ENCODE measurements around the gene CLRN1. TPM values are rescaled to one million over a fixed set of nuclear protein-coding genes. Genes with fewer than 3 reads are reported as not detected.

CLRN1 gene
- total RNA-seq, 4 donors from 2014 or later, result 0.14 TPM; not detected in 3

GRCh38 chr3:150902988-150903387 is 69.5 kb downstream of the CLRN1 start:
- H3K9me3 ChIP-seq, result no peaks in the 10 kb centered on the region
- WGBS, 2 donors (ENCODE audit: low coverage in 1 of 2), result 79 to 84% methylated on average over 2 of the region's 2 CpGs
- H3K27ac ChIP-seq, result no peak overlapping the region
- TF ChIP-seq POLR2AphosphoS5 (IDR thresholded peaks at IDR 0.05), result no peak
- no peak for TF ChIP-seq POLR2A (IDR thresholded peaks at IDR 0.05)
- DNase-seq, result no peak
- intact Hi-C loops (cut with DNase I; ENCODE audit: low total_unique reads) (no loop called here), in situ Hi-C loops (cut with MboI; ENCODE audit: low pct_ligation_motif_present in 1 of 4, low pct_unique_long_range_greater_than_20kb in 1 of 4, low sequenced_read_pairs in 3 of 4) (loop anchor here in 1 of 4 donors (25.0 kb wide), 1 partner anchor 234 kb away; no protein-coding TSS in a partner anchor)
- no peaks in the 10 kb centered on the region for H3K36me3 ChIP-seq
- peaks cover 6% of the 10 kb centered on the region for H3K27me3 ChIP-seq
- H3K4me3 ChIP-seq, result no peak overlapping the region
- no peaks in the 10 kb centered on the region for H3K4me1 ChIP-seq

- Histone ChIP-seq H3K36me3 (no peaks in the 10 kb centered on the region), H3K4me3 (no peak overlapping the region), H3K27ac (no peak overlapping the region), H3K27me3 (peaks cover 6% of the 10 kb centered on the region), H3K9me3 (no peaks in the 10 kb centered on the region), H3K4me1 (no peaks in the 10 kb centered on the region)
- no peak for DNase-seq
- in situ Hi-C loops (cut with MboI; ENCODE audit: low pct_ligation_motif_present in 1 of 4, low pct_unique_long_range_greater_than_20kb in 1 of 4, low sequenced_read_pairs in 3 of 4) (loop anchor here in 1 of 4 donors (25.0 kb wide), 1 partner anchor 236 kb away; no protein-coding TSS in a partner anchor), intact Hi-C loops (cut with DNase I; ENCODE audit: low total_unique reads) (no loop called here)
- WGBS, 2 donors (ENCODE audit: low coverage in 1 of 2), result 85 to 94% methylated on average over 3 to 10 of the region's 10 CpGs
- TF ChIP-seq POLR2A (IDR thresholded peaks at IDR 0.05) (no peak), EP300 (IDR thresholded peaks at IDR 0.05; ENCODE audit: low read depth) (no peak), CTCF (IDR thresholded peaks at IDR 0.05) (no peak), POLR2AphosphoS5 (IDR thresholded peaks at IDR 0.05) (no peak)
Measured at GRCh38 chr3:150901793-150902192, 70.7 kb downstream of the CLRN1 start.

- Histone ChIP-seq H3K9me3 (no peaks in the 10 kb centered on the region), H3K4me1 (no peaks in the 10 kb centered on the region), H3K4me3 (no peak overlapping the region), H3K27me3 (no peaks in the 10 kb centered on the region), H3K36me3 (no peaks in the 10 kb centered on the region), H3K27ac (no peak overlapping the region)
- WGBS, 2 donors (ENCODE audit: low coverage in 1 of 2), result 37 to 50% methylated on average over 1 to 2 of the region's 2 CpGs
- in situ Hi-C loops (cut with MboI; ENCODE audit: low pct_ligation_motif_present in 1 of 4, low pct_unique_long_range_greater_than_20kb in 1 of 4, low sequenced_read_pairs in 3 of 4) (no loop called here), intact Hi-C loops (cut with DNase I; ENCODE audit: low total_unique reads) (no loop called here)
- TF ChIP-seq POLR2AphosphoS5 (IDR thresholded peaks at IDR 0.05), result no peak
- no peak for TF ChIP-seq POLR2A (IDR thresholded peaks at IDR 0.05)
- no peak for DNase-seq
Measured at GRCh38 chr3:150899141-150899540, 73.4 kb downstream of the CLRN1 start.

GRCh38 chr3:150898046-150898754 is 74.3 kb downstream of the CLRN1 start:
- TF ChIP-seq EP300 (IDR thresholded peaks at IDR 0.05; ENCODE audit: low read depth), result no peak
- no peak for TF ChIP-seq POLR2AphosphoS5 (IDR thresholded peaks at IDR 0.05)
- intact Hi-C loops (cut with DNase I; ENCODE audit: low total_unique reads) (no loop called here), in situ Hi-C loops (cut with MboI; ENCODE audit: low pct_ligation_motif_present in 1 of 4, low pct_unique_long_range_greater_than_20kb in 1 of 4, low sequenced_read_pairs in 3 of 4) (no loop called here)
- no peak overlapping the region for H3K27ac ChIP-seq
- WGBS, 2 donors (ENCODE audit: low coverage in 1 of 2), result 75 to 79% methylated on average over 3 of the region's 3 CpGs
- H3K27me3 ChIP-seq, result no peaks in the 10 kb centered on the region
- no peaks in the 10 kb centered on the region for H3K36me3 ChIP-seq
- DNase-seq, result no peak
- no peak overlapping the region for H3K4me3 ChIP-seq
- no peaks in the 10 kb centered on the region for H3K4me1 ChIP-seq
- H3K9me3 ChIP-seq, result no peaks in the 10 kb centered on the region

GRCh38 chr3:150897592-150897991 is 74.9 kb downstream of the CLRN1 start:
- no peaks in the 10 kb centered on the region for H3K27me3 ChIP-seq
- no peak overlapping the region for H3K27ac ChIP-seq
- no peak for TF ChIP-seq EP300 (IDR thresholded peaks at IDR 0.05; ENCODE audit: low read depth)
- TF ChIP-seq POLR2AphosphoS5 (IDR thresholded peaks at IDR 0.05), result no peak
- no peak for TF ChIP-seq POLR2A (IDR thresholded peaks at IDR 0.05)
- no peak for TF ChIP-seq CTCF (IDR thresholded peaks at IDR 0.05)
- intact Hi-C loops (cut with DNase I; ENCODE audit: low total_unique reads), result no loop called here
- in situ Hi-C loops (cut with MboI; ENCODE audit: low pct_ligation_motif_present in 1 of 4, low pct_unique_long_range_greater_than_20kb in 1 of 4, low sequenced_read_pairs in 3 of 4), result no loop called here
- no peaks in the 10 kb centered on the region for H3K4me1 ChIP-seq
- H3K36me3 ChIP-seq, result no peaks in the 10 kb centered on the region
- WGBS, 2 donors (ENCODE audit: low coverage in 1 of 2), result 82 to 98% methylated on average over 2 to 3 of the region's 3 CpGs
- no peak overlapping the region for H3K4me3 ChIP-seq
- H3K9me3 ChIP-seq, result no peaks in the 10 kb centered on the region
- no peak for DNase-seq

All from transverse colon (tissue), 4 donors.